GM12878 (cell line): ENCODE data around the gene LYSMD2. TPM values are rescaled to one million over a fixed set of nuclear protein-coding genes. Genes with fewer than 3 reads are reported as not detected.

Source experiments
- ATAC-seq: fragments of 200-7000 bp; cut with Tn5 transposase; 3 replicates; pipeline ENCODE4 v1.9.1; 2020; ENCODE audit warnings: mild to moderate bottlenecking, moderate library complexity
- BruUV-seq: library from RNA; stranded (reverse); fragments of 400-500 nt; replicated peaks from 2 replicates; lab custom pipeline; 2021; lab: Mats Ljungman, UMichigan
- CTCF ChIA-PET: fragments of 300-600 bp; sonication (Branson Sonifier 250); formaldehyde crosslinking; extraction: SDS; loops from one replicate; lab custom pipeline; 2021; ENCODE audit warnings: inconsistent platforms; lab: Yijun Ruan, JAX
- POLR2A ChIA-PET: fragments of 350-600 bp; formaldehyde crosslinking; extraction: SDS; loops from one replicate; lab custom pipeline; 2021; ENCODE audit warnings: inconsistent platforms; lab: Charles Lee
- RAD21 ChIA-PET: fragments of 300-600 bp; sonication (Branson Sonifier 250); formaldehyde crosslinking; loops from one replicate; lab custom pipeline; 2023; ENCODE audit warnings: antibody characterized with exemption; ENCODE audit not compliant: unreplicated experiment; lab: Charles Lee
- SMC1A ChIA-PET: fragments of 300-600 bp; sonication (Branson Sonifier 250); formaldehyde crosslinking; loops from one replicate; lab custom pipeline; 2023; ENCODE audit not compliant: unreplicated experiment, uncharacterized antibody; lab: Charles Lee
- DNase-seq: peaks from one replicate; pipeline ENCODE4 v3.0.0-alpha.2; 2011; ENCODE audit warnings: low read depth, low spot score
- FAIRE-seq: peaks from 3 replicates; lab custom pipeline; 2011; peaks lifted over from hg19 to GRCh38; lab: Jason Lieb, UNC
- H2AFZ ChIP-seq: 2 replicates; pipeline ENCODE4 v1.6.0; 2011; ENCODE audit warnings: low read depth, low read length, control low read depth; ENCODE audit not compliant: control insufficient read depth
- H3K27ac ChIP-seq: 2 replicates; pipeline ENCODE4 v1.5.1; 2011; ENCODE audit warnings: control low read depth; ENCODE audit not compliant: control insufficient read depth, insufficient read depth
- H3K27me3 ChIP-seq, 2 experiments: replicated peaks in 1 of 2; 2 replicates each; pipeline versions ENCODE4 v1.6.0 to v1.6.1; 2011; ENCODE audit warnings: low read length in 1 of 2; ENCODE audit not compliant: control insufficient read depth in 2 of 2, insufficient read depth in 2 of 2
- H3K36me3 ChIP-seq, 2 experiments: 2 replicates each; pipeline ENCODE4 v1.5.1; 2011; ENCODE audit warnings: low read length in 1 of 2; ENCODE audit not compliant: control insufficient read depth in 2 of 2, insufficient read depth in 2 of 2
- H3K4me1 ChIP-seq: 2 replicates; pipeline ENCODE4 v1.6.1; 2011; ENCODE audit warnings: mild to moderate bottlenecking, low read length, moderate library complexity, mixed read lengths; ENCODE audit not compliant: control insufficient read depth, insufficient read depth
- H3K4me2 ChIP-seq: 2 replicates; pipeline ENCODE4 v1.6.0; 2011; ENCODE audit warnings: control low read depth; ENCODE audit not compliant: control insufficient read depth, insufficient read depth
- H3K4me3 ChIP-seq: fragments of 200-600 bp; sonication (generic); 2 replicates; pipeline ENCODE4 v1.5.1; 2016
- H3K79me2 ChIP-seq: 2 replicates; pipeline ENCODE4 v1.6.0; 2011; ENCODE audit warnings: low read length; ENCODE audit not compliant: control insufficient read depth, insufficient read depth
- H3K9ac ChIP-seq: 2 replicates; pipeline ENCODE4 v1.8.0; 2011; ENCODE audit warnings: low read length, control low read depth, mixed read lengths; ENCODE audit not compliant: control insufficient read depth, insufficient read depth
- H3K9me3 ChIP-seq: replicated peaks from 3 replicates; pipeline ENCODE4 v1.5.1; 2011; ENCODE audit warnings: mild to moderate bottlenecking, low read length; ENCODE audit not compliant: control insufficient read depth, insufficient read depth
- H4K20me1 ChIP-seq: 2 replicates; pipeline ENCODE4 v1.6.0; 2011; ENCODE audit not compliant: control insufficient read depth, insufficient read depth
- SIX5 ChIP-seq: IDR thresholded peaks from 2 replicates; pipeline ENCODE4 v1.6.1; 2011; ENCODE audit warnings: mild to moderate bottlenecking, low read depth, low read length, moderate library complexity; ENCODE audit not compliant: severe bottlenecking
- ZBTB11 ChIP-seq: fragments of 450-650 bp; formaldehyde crosslinking; IDR thresholded peaks from 2 replicates; pipeline ENCODE4 v1.5.0; 2022; ENCODE audit warnings: mild to moderate bottlenecking, missing genetic modification characterization
- WGBS: methylation state at CpG from one replicate; pipeline ENCODE4 v1.1.6; 2016; ENCODE audit warnings: low lambda C conversion rate; ENCODE audit not compliant: insufficient replicate concordance, insufficient coverage; ENCODE audit errors: missing lambda C conversion rate; 5-methylcytosine and 5-hydroxymethylcytosine counted together
- in situ Hi-C: fragments of 300-500 bp; cut with MboI; formaldehyde crosslinking; loops from 9 replicates; pipeline ENCODE4 v1.14.3; 2018; ENCODE audit warnings: mixed read lengths
- intact Hi-C: fragments of 100-400 bp; cut with micrococcal nuclease; formaldehyde crosslinking; loops from one replicate; pipeline ENCODE4 v1.14.2; 2022; ENCODE audit not compliant: unreplicated experiment
- polyA plus RNA-seq, 11 experiments: library from polyadenylated mRNA; depleted of rRNA in 4 of 11; unstranded in 6 of 11; stranded (reverse) in 5 of 11; fragments of >200 nt; fragmentation: Nextera tagmentation in 4 of 11; fragmentation: Illumina TruSeq in 1 of 11; extraction: Ambion mirVana in 4 of 11; extraction: Trizol in 1 of 11; gene quantifications; 1 replicate in 1 of 11; 2 replicates in 10 of 11; pipeline versions ENCODE4 v1.2.1 to v1.2.3, GENCODE V29; 2011 to 2016; ENCODE audit warnings: inconsistent platforms in 2 of 11, missing spikeins in 2 of 11, low read depth in 1 of 11
- total RNA-seq, 4 experiments: library from RNA; depleted of rRNA in 3 of 4; stranded (reverse); fragments of >200 nt in 3 of 4; fragmentation: Illumina TruSeq in 1 of 4; extraction: Trizol in 1 of 4; gene quantifications; 2 replicates each; pipeline versions ENCODE4 v1.2.1 to v1.2.3, GENCODE V29; 2013 to 2021

LYSMD2 gene
- total and polyA plus RNA-seq, 10 of the 15 experiments (the other 5 are each of a cell fraction or from before 2014, with no cell fraction given): 30.5 to 61.3 (median 45.4) TPM

- H3K9me3 ChIP-seq: no peaks in the 10 kb centered on the region
- no peak overlapping the region for H3K27ac ChIP-seq
- H3K36me3 ChIP-seq: peaks cover 0 to 13% of the 10 kb centered on the region in 2 experiments; a peak in 2 of 4 replicates
- peaks cover 34% of the 10 kb centered on the region for H3K79me2 ChIP-seq
- TF ChIP-seq SIX5 (no peak), ZBTB11 (CRISPR knock-in tag) (no peak)
- SMC1A ChIA-PET: interaction anchor here (1.1 to 1.7 kb wide), 2 partner anchors 9 to 14 kb away, joined by 4 to 5 read pairs; no protein-coding TSS in a partner anchor
- FAIRE-seq (no peak), DNase-seq (no peak), ATAC-seq (no peak)
- no peak overlapping the region for H3K4me3 ChIP-seq
- no peak overlapping the region for H2AFZ ChIP-seq
- H3K27me3 ChIP-seq: no peaks in the 10 kb centered on the region
- H3K4me1 ChIP-seq: peaks cover 17% of the 10 kb centered on the region
- H4K20me1 ChIP-seq: peaks cover 3% of the 10 kb centered on the region; the same call in 1 of the 2 replicates
- 92% methylated on average over 1 of the region's 1 CpG for WGBS
- intact Hi-C loops: no loop called here
- RAD21 ChIA-PET: interaction anchor here (0.6 to 4.4 kb wide), 4 partner anchors 13 to 74 kb away, joined by 3 to 27 read pairs (median 4); partner anchors contain the start of gene LYSMD2
- CTCF ChIA-PET: interaction anchor here (0.7 to 3.2 kb wide), 2 partner anchors 51 to 74 kb away, joined by 3 to 15 read pairs; no protein-coding TSS in a partner anchor
- POLR2A ChIA-PET: no interaction called here
- no TSS peak for BruUV-seq
- no peak overlapping the region for H3K9ac ChIP-seq
- H3K4me2 ChIP-seq: no peak overlapping the region
- in situ Hi-C loops: no loop called here
These were observed 12.8 kb downstream of the LYSMD2 start for GRCh38 chr15:51724673-51725072.
